Suprapubic skin (tissue), 4 donors: Measurements from ENCODE around the gene ASIP. TPM values are rescaled to one million over a fixed set of nuclear protein-coding genes. Genes with fewer than 3 reads are reported as not detected.
A peak's percentile ranks its signal among the peaks of the same experiment; 100 is the strongest.

Experiments
- DNase-seq, 2 donors: peaks; one replicate each; pipeline ENCODE4 v3.0.0-alpha.2; 2019; ENCODE audit warnings: low spot score in 2 of 2
- H3K27ac ChIP-seq: fragments of 200-600 bp; sonication (generic); one replicate; pipeline ENCODE4 v1.5.1; 2019
- H3K27me3 ChIP-seq: fragments of 200-600 bp; sonication (generic); one replicate; pipeline ENCODE4 v1.5.1; 2019
- H3K36me3 ChIP-seq: fragments of 200-600 bp; sonication (generic); one replicate; pipeline ENCODE4 v1.5.1; 2019
- H3K4me1 ChIP-seq: fragments of 200-600 bp; sonication (generic); one replicate; pipeline ENCODE4 v1.5.1; 2019
- H3K4me3 ChIP-seq: fragments of 200-600 bp; sonication (generic); one replicate; pipeline ENCODE4 v1.5.1; 2019; ENCODE audit warnings: mild to moderate bottlenecking
- H3K9me3 ChIP-seq: fragments of 200-600 bp; sonication (generic); one replicate; pipeline ENCODE4 v1.5.1; 2019
- CTCF ChIP-seq, 2 donors: fragments of 200-600 bp in 1 of 2; fragments of 450-650 bp in 1 of 2; sonication (generic) in 1 of 2; IDR thresholded peaks; one replicate each; pipeline ENCODE4 v1.5.1; 2016 to 2019; ENCODE audit warnings: antibody characterized with exemption in 2 of 2, mild to moderate bottlenecking in 1 of 2, moderate library complexity in 1 of 2
- EP300 ChIP-seq: sonication (generic); formaldehyde crosslinking; IDR thresholded peaks from one replicate; pipeline ENCODE4 v1.6.1; 2017; ENCODE audit warnings: antibody characterized with exemption
- POLR2A ChIP-seq, 2 donors: fragments of 450-650 bp; IDR thresholded peaks; one replicate each; pipeline ENCODE4 v1.6.1; 2017; ENCODE audit warnings: antibody characterized with exemption in 2 of 2, mild to moderate bottlenecking in 2 of 2, moderate library complexity in 2 of 2
- POLR2AphosphoS5 ChIP-seq, 3 donors: sonication (generic); formaldehyde crosslinking; IDR thresholded peaks; one replicate each; pipeline ENCODE4 v1.6.1; 2017; ENCODE audit warnings: antibody characterized with exemption in 3 of 3
- WGBS: methylation state at CpG from one replicate; pipeline ENCODE4 v1.1.5; 2018; 5-methylcytosine and 5-hydroxymethylcytosine counted together
- total RNA-seq, 4 donors: library from RNA; depleted of rRNA; stranded (reverse); fragments of >200 nt; gene quantifications; one replicate each; pipeline ENCODE4 v1.1.0, GENCODE V29; 2016

Gene ASIP
- total RNA-seq, 4 donors from 2014 or later: not detected

GRCh38 chr20:34305333-34306230, 64.4 kb downstream of the ASIP start:
- TF ChIP-seq EP300: no peak
- TF ChIP-seq CTCF (IDR thresholded peaks at IDR 0.05): no peak
- TF ChIP-seq POLR2A (IDR thresholded peaks at IDR 0.05): no peak
- TF ChIP-seq POLR2AphosphoS5 (IDR thresholded peaks at IDR 0.05): no peak
- H3K27ac ChIP-seq: no peak overlapping the region
- H3K36me3 ChIP-seq: no peaks in the 10 kb centered on the region
- H3K9me3 ChIP-seq: no peaks in the 10 kb centered on the region
- H3K4me1 ChIP-seq: peaks cover 24% of the 10 kb centered on the region
- 57% methylated on average over 19 of the region's 19 CpGs for WGBS
- H3K4me3 ChIP-seq: no peak overlapping the region
- no peak for DNase-seq
- no peaks in the 10 kb centered on the region for H3K27me3 ChIP-seq

GRCh38 chr20:34309691-34310090, 68.5 kb downstream of the ASIP start:
- 95% methylated on average over 3 of the region's 3 CpGs for WGBS

GRCh38 chr20:34310481-34311117, 69.4 kb downstream of the ASIP start:
- no peak for DNase-seq
- H3K27ac ChIP-seq: no peak overlapping the region

More at GRCh38 chr20:34309691-34310090, 68.5 kb downstream of the ASIP start:
- no peak overlapping the region for H3K4me3 ChIP-seq
- TF ChIP-seq POLR2AphosphoS5 (IDR thresholded peaks at IDR 0.05): no peak
- no peak for TF ChIP-seq CTCF (IDR thresholded peaks at IDR 0.05)
- TF ChIP-seq EP300: no peak
- TF ChIP-seq POLR2A (IDR thresholded peaks at IDR 0.05): no peak
- no peak overlapping the region for H3K27ac ChIP-seq
- H3K9me3 ChIP-seq: no peaks in the 10 kb centered on the region
- peaks cover 19% of the 10 kb centered on the region for H3K4me1 ChIP-seq
- H3K36me3 ChIP-seq: no peaks in the 10 kb centered on the region
- peaks cover 8% of the 10 kb centered on the region for H3K27me3 ChIP-seq
- no peak for DNase-seq

GRCh38 chr20:34311118-34312023, 70.1 kb downstream of the ASIP start:
- peak overlapping the region; percentile 30 for H3K4me3 ChIP-seq
- 19% methylated on average over 21 of the region's 45 CpGs for whole genome bisulfite sequencing
- no peak for TF ChIP-seq EP300
- no peak for TF ChIP-seq CTCF (IDR thresholded peaks at IDR 0.05)
- no peak for TF ChIP-seq POLR2A (IDR thresholded peaks at IDR 0.05)
- no peak for TF ChIP-seq POLR2AphosphoS5 (IDR thresholded peaks at IDR 0.05)
- H3K36me3 ChIP-seq: no peaks in the 10 kb centered on the region
- peaks cover 8% of the 10 kb centered on the region for H3K27me3 ChIP-seq
- no peak for DNase-seq
- H3K27ac ChIP-seq: no peak overlapping the region
- no peaks in the 10 kb centered on the region for H3K9me3 ChIP-seq
- peaks cover 19% of the 10 kb centered on the region for H3K4me1 ChIP-seq

More at GRCh38 chr20:34310481-34311117, 69.4 kb downstream of the ASIP start:
- H3K4me3 ChIP-seq: no peak overlapping the region
- TF ChIP-seq EP300 (no peak), POLR2A (IDR thresholded peaks at IDR 0.05) (no peak), CTCF (IDR thresholded peaks at IDR 0.05) (no peak), POLR2AphosphoS5 (IDR thresholded peaks at IDR 0.05) (no peak)
- peaks cover 19% of the 10 kb centered on the region for H3K4me1 ChIP-seq
- 88% methylated on average over 19 of the region's 19 CpGs for WGBS
- no peaks in the 10 kb centered on the region for H3K9me3 ChIP-seq
- no peaks in the 10 kb centered on the region for H3K36me3 ChIP-seq
- H3K27me3 ChIP-seq: peaks cover 8% of the 10 kb centered on the region
